Panc1 (cell line): ENCODE data around the gene PHLDB1. TPM values are rescaled to one million over a fixed set of nuclear protein-coding genes. Genes with fewer than 3 reads are reported as not detected.
A peak's percentile ranks its signal among the peaks of the same experiment; 100 is the strongest.

Experiments used
- ATAC-seq: fragments of 200-7000 bp; cut with Tn5 transposase; 2 replicates; pipeline ENCODE4 v1.9.1; 2020; ENCODE audit warnings: mild to moderate bottlenecking, moderate library complexity
- BruUV-seq: library from RNA; stranded (reverse); fragments of 400-500 nt; replicated peaks from 2 replicates; lab custom pipeline; 2021; lab: Mats Ljungman, UMichigan
- CTCF ChIA-PET: fragments of 300-600 bp; sonication (Branson Sonifier 250); formaldehyde crosslinking; loops from one replicate; lab custom pipeline; 2022; ENCODE audit warnings: antibody characterized with exemption; lab: Charles Lee
- POLR2A ChIA-PET: fragments of 300-600 bp; sonication (Branson Sonifier 250); formaldehyde crosslinking; loops from one replicate; lab custom pipeline; 2022; ENCODE audit warnings: antibody characterized with exemption; lab: Charles Lee
- DNase-seq: peaks from one replicate; pipeline ENCODE4 v3.0.0-alpha.2; 2010; ENCODE audit warnings: low read depth, low spot score
- H3K27ac ChIP-seq: 2 replicates; pipeline ENCODE4 v1.5.1; 2011; ENCODE audit warnings: mild to moderate bottlenecking, low read length, inconsistent platforms
- H3K27me3 ChIP-seq: fragments of 200-500 bp; sonication (Bioruptor generic); 2 replicates; pipeline ENCODE4 v1.6.0; 2014; ENCODE audit warnings: low read length, inconsistent platforms; ENCODE audit not compliant: control insufficient read depth, insufficient read depth
- H3K36me3 ChIP-seq: fragments of 200-500 bp; sonication (Bioruptor generic); 2 replicates; pipeline ENCODE4 v1.5.1; 2014; ENCODE audit warnings: inconsistent platforms, mild to moderate bottlenecking, low read length, moderate library complexity; ENCODE audit not compliant: control insufficient read depth, insufficient read depth
- H3K4me1 ChIP-seq: 2 replicates; pipeline ENCODE4 v1.5.1; 2011; ENCODE audit warnings: inconsistent platforms, mild to moderate bottlenecking, low read length, moderate library complexity; ENCODE audit not compliant: control insufficient read depth, insufficient read depth
- H3K4me3 ChIP-seq, 2 experiments: 2 replicates each; pipeline ENCODE4 v1.5.1; 2011 to 2012; ENCODE audit warnings: low read depth in 2 of 2, low read length in 2 of 2, mild to moderate bottlenecking in 2 of 2, inconsistent platforms in 1 of 2, moderate library complexity in 1 of 2
- H3K9me3 ChIP-seq: fragments of 200-500 bp; sonication (Bioruptor generic); 2 replicates; pipeline ENCODE4 v1.5.1; 2014; ENCODE audit warnings: low read depth, mild to moderate bottlenecking, inconsistent platforms, low read length, moderate library complexity; ENCODE audit not compliant: control insufficient read depth, insufficient read depth
- POLR2AphosphoS5 ChIP-seq: IDR thresholded peaks from 2 replicates; pipeline ENCODE4 v1.6.1; 2012; ENCODE audit warnings: mild to moderate bottlenecking, low read depth, low read length, moderate library complexity
- SIN3A ChIP-seq: IDR thresholded peaks from 2 replicates; pipeline ENCODE4 v1.6.1; 2012; ENCODE audit warnings: low read depth, mild to moderate bottlenecking, low read length, moderate library complexity, borderline replicate concordance; ENCODE audit not compliant: insufficient read depth
- TCF7L2 ChIP-seq: IDR thresholded peaks from 2 replicates; pipeline ENCODE4 v1.6.1; 2011; ENCODE audit warnings: mild to moderate bottlenecking, low read depth, low read length, inconsistent platforms
- in situ Hi-C: cut with HindIII; loops from 2 replicates; pipeline ENCODE4 v1.10.0; 2016; ENCODE audit warnings: low sequenced_read_pairs, low pct_unique_long_range_greater_than_20kb
- intact Hi-C: fragments of 100-400 bp; cut with micrococcal nuclease; formaldehyde crosslinking; loops from one replicate; pipeline ENCODE4 v1.10.0; 2022; ENCODE audit not compliant: unreplicated experiment
- total RNA-seq: library from RNA; stranded (reverse); gene quantifications from one replicate; pipeline ENCODE4 v1.2.1, GENCODE V29; 2021; ENCODE audit not compliant: unreplicated experiment
- TF ChIP-seq, protein P1 (sequence below): fragments of 450-650 bp; IDR thresholded peaks from 2 replicates; pipeline ENCODE4 v1.5.1; 2017; ENCODE audit warnings: mild to moderate bottlenecking
- TF ChIP-seq, protein P2 (sequence below), 2 experiments: IDR thresholded peaks; 2 replicates each; pipeline ENCODE4 v1.6.1; 2011 to 2012; ENCODE audit warnings: low read depth in 2 of 2, control low read depth in 1 of 2, low read length in 1 of 2, mild to moderate bottlenecking in 1 of 2, moderate library complexity in 1 of 2; ENCODE audit not compliant: insufficient read depth in 1 of 2

PHLDB1 gene
- total RNA-seq, 1 experiment from 2014 or later, result 97.7 TPM

DNA sequence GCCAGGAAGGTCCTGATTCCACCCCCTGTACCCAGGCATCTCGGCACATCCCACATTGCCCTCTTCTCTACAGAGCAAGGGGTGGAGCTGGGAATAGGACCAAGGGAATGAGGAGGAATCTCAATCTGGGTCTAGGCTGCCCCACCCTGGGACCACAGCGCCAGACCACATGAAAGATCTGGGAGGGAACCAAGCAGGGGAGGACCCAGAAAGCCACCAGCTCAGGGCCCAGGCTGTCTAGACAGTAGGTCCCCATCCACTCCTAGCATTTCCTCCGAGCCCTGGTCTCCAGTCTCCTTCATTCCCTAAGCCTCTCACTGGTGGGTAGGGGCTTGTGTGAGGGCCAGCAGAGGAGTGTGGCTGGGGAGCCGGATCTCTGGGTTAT, 11.6 kb downstream of the PHLDB1 start:
- intact Hi-C loops, result no loop called here
- POLR2A ChIA-PET, result interaction anchor here (0.6 kb wide), 1 partner anchor 9 kb away, joined by 11 read pairs; no protein-coding TSS in a partner anchor
- DNase-seq (no peak), ATAC-seq (no peak)
- Histone ChIP-seq H3K4me1 (peaks cover 42% of the 10 kb centered on the region), H3K9me3 (no peaks in the 10 kb centered on the region), H3K27me3 (no peaks in the 10 kb centered on the region), H3K27ac (peak overlapping the region; percentile 96; the same call in 1 of the 2 replicates), H3K4me3 (no peak overlapping the region), H3K36me3 (no peaks in the 10 kb centered on the region)
- no peak for TF ChIP-seq POLR2AphosphoS5
- TF ChIP-seq, protein P1, sequence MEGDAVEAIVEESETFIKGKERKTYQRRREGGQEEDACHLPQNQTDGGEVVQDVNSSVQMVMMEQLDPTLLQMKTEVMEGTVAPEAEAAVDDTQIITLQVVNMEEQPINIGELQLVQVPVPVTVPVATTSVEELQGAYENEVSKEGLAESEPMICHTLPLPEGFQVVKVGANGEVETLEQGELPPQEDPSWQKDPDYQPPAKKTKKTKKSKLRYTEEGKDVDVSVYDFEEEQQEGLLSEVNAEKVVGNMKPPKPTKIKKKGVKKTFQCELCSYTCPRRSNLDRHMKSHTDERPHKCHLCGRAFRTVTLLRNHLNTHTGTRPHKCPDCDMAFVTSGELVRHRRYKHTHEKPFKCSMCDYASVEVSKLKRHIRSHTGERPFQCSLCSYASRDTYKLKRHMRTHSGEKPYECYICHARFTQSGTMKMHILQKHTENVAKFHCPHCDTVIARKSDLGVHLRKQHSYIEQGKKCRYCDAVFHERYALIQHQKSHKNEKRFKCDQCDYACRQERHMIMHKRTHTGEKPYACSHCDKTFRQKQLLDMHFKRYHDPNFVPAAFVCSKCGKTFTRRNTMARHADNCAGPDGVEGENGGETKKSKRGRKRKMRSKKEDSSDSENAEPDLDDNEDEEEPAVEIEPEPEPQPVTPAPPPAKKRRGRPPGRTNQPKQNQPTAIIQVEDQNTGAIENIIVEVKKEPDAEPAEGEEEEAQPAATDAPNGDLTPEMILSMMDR, result no peak
- CTCF ChIA-PET, result interaction anchor here (0.6 kb wide), 1 partner anchor 466 kb away, joined by 4 read pairs; no protein-coding TSS in a partner anchor
- in situ Hi-C loops, result no loop called here
- no TSS peak for BruUV-seq

GRCh38 chr11:118619444-118620197, 12.2 kb downstream of the PHLDB1 start:
- no peak for DNase-seq
- peak overlapping the region; percentile 67 to 98; a peak in 3 of 4 replicates for H3K4me3 ChIP-seq
- no TSS peak for BruUV-seq

More at GRCh38 chr11:118619444-118620197, 12.2 kb downstream of the PHLDB1 start:
- intact Hi-C loops (no loop called here), in situ Hi-C loops (no loop called here)
- TF ChIP-seq, protein P1, result no peak
- TF ChIP-seq TCF7L2 (no peak), SIN3A (no peak), POLR2AphosphoS5 (no peak)
- TF ChIP-seq, protein P2, sequence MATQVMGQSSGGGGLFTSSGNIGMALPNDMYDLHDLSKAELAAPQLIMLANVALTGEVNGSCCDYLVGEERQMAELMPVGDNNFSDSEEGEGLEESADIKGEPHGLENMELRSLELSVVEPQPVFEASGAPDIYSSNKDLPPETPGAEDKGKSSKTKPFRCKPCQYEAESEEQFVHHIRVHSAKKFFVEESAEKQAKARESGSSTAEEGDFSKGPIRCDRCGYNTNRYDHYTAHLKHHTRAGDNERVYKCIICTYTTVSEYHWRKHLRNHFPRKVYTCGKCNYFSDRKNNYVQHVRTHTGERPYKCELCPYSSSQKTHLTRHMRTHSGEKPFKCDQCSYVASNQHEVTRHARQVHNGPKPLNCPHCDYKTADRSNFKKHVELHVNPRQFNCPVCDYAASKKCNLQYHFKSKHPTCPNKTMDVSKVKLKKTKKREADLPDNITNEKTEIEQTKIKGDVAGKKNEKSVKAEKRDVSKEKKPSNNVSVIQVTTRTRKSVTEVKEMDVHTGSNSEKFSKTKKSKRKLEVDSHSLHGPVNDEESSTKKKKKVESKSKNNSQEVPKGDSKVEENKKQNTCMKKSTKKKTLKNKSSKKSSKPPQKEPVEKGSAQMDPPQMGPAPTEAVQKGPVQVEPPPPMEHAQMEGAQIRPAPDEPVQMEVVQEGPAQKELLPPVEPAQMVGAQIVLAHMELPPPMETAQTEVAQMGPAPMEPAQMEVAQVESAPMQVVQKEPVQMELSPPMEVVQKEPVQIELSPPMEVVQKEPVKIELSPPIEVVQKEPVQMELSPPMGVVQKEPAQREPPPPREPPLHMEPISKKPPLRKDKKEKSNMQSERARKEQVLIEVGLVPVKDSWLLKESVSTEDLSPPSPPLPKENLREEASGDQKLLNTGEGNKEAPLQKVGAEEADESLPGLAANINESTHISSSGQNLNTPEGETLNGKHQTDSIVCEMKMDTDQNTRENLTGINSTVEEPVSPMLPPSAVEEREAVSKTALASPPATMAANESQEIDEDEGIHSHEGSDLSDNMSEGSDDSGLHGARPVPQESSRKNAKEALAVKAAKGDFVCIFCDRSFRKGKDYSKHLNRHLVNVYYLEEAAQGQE (IDR thresholded peaks at IDR 0.05; ENCODE audit: insufficient read depth in 1 of 2, low read depth in 2 of 2, low read length in 1 of 2), result no peak
- Histone ChIP-seq H3K4me1 (peaks cover 42% of the 10 kb centered on the region), H3K9me3 (no peaks in the 10 kb centered on the region), H3K36me3 (no peaks in the 10 kb centered on the region), H3K27me3 (no peaks in the 10 kb centered on the region), H3K27ac (peak overlapping the region; percentile 96; the same call in 1 of the 2 replicates)
- ATAC-seq, result no peak
- ChIA-PET CTCF (no interaction called here), POLR2A (interaction anchor here (0.6 kb wide), 1 partner anchor 10 kb away, joined by 11 read pairs; no protein-coding TSS in a partner anchor)
